H1 (cell line): ENCODE results near the gene APP. TPM values are rescaled to one million over a fixed set of nuclear protein-coding genes. Genes with fewer than 3 reads are reported as not detected.

Experiments
- E2F6 ChIP-seq: IDR thresholded peaks from 2 replicates; pipeline ENCODE4 v1.6.1; 2012; ENCODE audit warnings: inconsistent platforms
- TAF7 ChIP-seq: optimal IDR thresholded peaks from 2 replicates; pipeline ENCODE3; 2011; ENCODE audit warnings: low read depth, mild to moderate bottlenecking, inconsistent platforms, low read length, moderate library complexity, borderline replicate concordance
- polyA plus RNA-seq, 7 experiments: library from polyadenylated mRNA; depleted of rRNA in 3 of 7; stranded (reverse) in 5 of 7; unstranded in 2 of 7; fragments of >200 nt in 5 of 7; fragments of 200-250 nt in 2 of 7; gene quantifications; 1 replicate in 5 of 7; 2 replicates in 1 of 7; 4 replicates in 1 of 7; pipeline versions ENCODE4 v1.2.1 to v1.2.3, GENCODE V29; 2011 to 2013; ENCODE audit warnings: missing spikeins in 2 of 7, mixed read lengths in 2 of 7
- total RNA-seq: library from RNA; stranded (reverse); fragmentation: NEBNext Ultra II Directional; extraction: Animal tissue kit (Norgen Biotek cat#: 25700); gene quantifications from 2 replicates; pipeline ENCODE4 v1.2.1, GENCODE V29; 2021

Gene APP
- total and polyA plus RNA-seq, 2 of the 8 experiments (the other 6 are each of a cell fraction or from before 2014, with no cell fraction given): 375 to 551 TPM

- no peak for TF ChIP-seq E2F6
- TF ChIP-seq TAF7: no peak
- TF ChIP-seq, all 59 proteins: peak for 0
Measured at GRCh38 chr21:25838809-25839208, 331.8 kb downstream of the APP start (continued).
